Right lobe of liver (tissue), 6 donors: ENCODE measurements around the gene CAPS. TPM values are rescaled to one million over a fixed set of nuclear protein-coding genes. Genes with fewer than 3 reads are reported as not detected.

Experiments used
- ATAC-seq, 4 donors: fragments of 200-7000 bp; cut with Tn5 transposase; one replicate each; pipeline ENCODE4 v1.9.1; 2020; ENCODE audit warnings: mild to moderate bottlenecking in 4 of 4, moderate library complexity in 4 of 4
- DNase-seq, 3 donors: peaks; one replicate each; pipeline ENCODE4 v3.0.0-alpha.2; 2020
- H3K27ac ChIP-seq, 3 donors: fragments of 200-600 bp; one replicate each; pipeline ENCODE4 v1.8.0; 2022
- H3K27me3 ChIP-seq, 2 donors: fragments of 200-600 bp; one replicate each; pipeline ENCODE4 v1.8.0; 2022
- H3K36me3 ChIP-seq, 4 donors: fragments of 200-600 bp; sonication (generic) in 1 of 4; one replicate each; pipeline versions ENCODE4 v1.5.1 to v1.8.0; 2017 to 2022; ENCODE audit warnings: control low read depth in 1 of 4
- H3K4me1 ChIP-seq, 4 donors: fragments of 200-600 bp; sonication (generic) in 1 of 4; one replicate each; pipeline versions ENCODE4 v1.5.1 to v1.8.0; 2017 to 2022; ENCODE audit warnings: control low read depth in 1 of 4
- H3K4me3 ChIP-seq, 3 donors: fragments of 200-600 bp; one replicate each; pipeline ENCODE4 v1.8.0; 2022
- H3K9me3 ChIP-seq, 4 donors: fragments of 200-600 bp; sonication (generic) in 1 of 4; one replicate each; pipeline versions ENCODE4 v1.5.1 to v1.8.0; 2017 to 2022; ENCODE audit warnings: control low read depth in 1 of 4
- CTCF ChIP-seq, 4 donors: fragments of 200-600 bp in 3 of 4; fragments of 450-650 bp in 1 of 4; IDR thresholded peaks; one replicate each; pipeline versions ENCODE4 v1.5.1 to v1.8.0; 2016 to 2022; ENCODE audit warnings: antibody characterized with exemption in 4 of 4, mild to moderate bottlenecking in 2 of 4
- POLR2A ChIP-seq: fragments of 450-650 bp; IDR thresholded peaks from one replicate; pipeline ENCODE4 v1.6.1; 2017; ENCODE audit warnings: antibody characterized with exemption, mild to moderate bottlenecking
- WGBS: methylation state at CpG from one replicate; pipeline ENCODE4 v1.1.6; 2018; ENCODE audit warnings: low coverage, low lambda C conversion rate; ENCODE audit not compliant: insufficient coverage; ENCODE audit errors: missing lambda C conversion rate; 5-methylcytosine and 5-hydroxymethylcytosine counted together
- intact Hi-C, 2 donors: fragments of 100-400 bp; cut with DNase I; formaldehyde crosslinking; loops; one replicate each; pipeline versions ENCODE4 v1.11.2 to v1.14.1; 2022
- long read RNA-seq: library from polyadenylated mRNA; unstranded; transcript quantifications from one replicate; pipeline ENCODE4 v2.0.0, GENCODE V29; 2019
- total RNA-seq, 6 experiments: library from RNA; depleted of rRNA in 2 of 6; stranded (reverse); fragments of >200 nt in 2 of 6; fragmentation: NEBNext Ultra II Directional in 3 of 6; extraction: Animal tissue kit (Norgen Biotek cat#: 25700) in 3 of 6; gene quantifications; one replicate each; pipeline versions ENCODE4 v1.1.0 to v1.2.4, GENCODE V29; 2016 to 2023
- donor health status: DM: no; HTN: yes; CAD: no.
- donor health status: DM: no; HTN: no; CAD: no.
- donor health status: DM: no; HTN: no; CAD: no.
- donor health status: DM: no; HTN: yes; CAD: no.
- donor health status: DM: no; HTN: yes; CAD: no.

The CAPS gene
- 1 to 10 TPM; 1.1 to 7.9 (median 5.0) TPM for total RNA-seq
- long read RNA-seq, partial matches to known transcripts: 1 of 2 reads
- long read RNA-seq, other reads (novel, unspliced or antisense): 1 of 2 reads

GRCh38 chr19:5913739-5914357 lies at the start of gene CAPS:
TSS of gene CAPS (plus strand) at chr19:5914254. CDS start at chr19:5914407, 153 bp downstream.
- no peak for TF ChIP-seq POLR2A
- no peak for TF ChIP-seq CTCF (IDR thresholded peaks at IDR 0.05)
- no peak within 1 kb of the TSS for H3K4me3 ChIP-seq

GRCh38 chr19:5864725-5865486 lies 49.1 kb upstream of the CAPS start:
- ATAC-seq (no peak), DNase-seq (no peak)
- no peaks in the 10 kb centered on the region for H3K36me3 ChIP-seq
- intact Hi-C loops: no loop called here
- 62% methylated on average over 2 of the region's 14 CpGs for WGBS
- no peak overlapping the region for H3K4me3 ChIP-seq
- TF ChIP-seq CTCF (IDR thresholded peaks at IDR 0.05) (peak in 1 of 4 donors; percentile 22), POLR2A (no peak)
- H3K4me1 ChIP-seq: peaks cover 0 to 5% (median 0%) of the 10 kb centered on the region in 4 donors
- H3K27me3 ChIP-seq: no peaks in the 10 kb centered on the region
- no peak overlapping the region for H3K27ac ChIP-seq
- H3K9me3 ChIP-seq: no peaks in the 10 kb centered on the region

More at GRCh38 chr19:5913739-5914357, at the start of gene CAPS:
- intact Hi-C loops: no loop called here
- Histone ChIP-seq H3K9me3 (no peaks in the 10 kb centered on the region), H3K4me1 (peaks cover 0 to 20% (median 6%) of the 10 kb centered on the region in 4 donors), H3K27ac (no peak within 1 kb of the TSS), H3K27me3 (no peaks in the 10 kb centered on the region), H3K36me3 (peaks cover 0 to 30% (median 8%) of the 10 kb centered on the region in 4 donors)
- DNase-seq (peak in 2 of 3 donors; percentile 61 to 66), ATAC-seq (peak; percentile 65 to 79 (median 73))
- WGBS: 0% methylated on average over 3 of the region's 10 CpGs

GRCh38 chr19:5865772-5866171 lies 48.3 kb upstream of the CAPS start:
- H3K27me3 ChIP-seq: no peaks in the 10 kb centered on the region
- H3K4me1 ChIP-seq: peaks cover 0 to 14% (median 3%) of the 10 kb centered on the region in 4 donors
- TF ChIP-seq POLR2A: no peak
- no peak for TF ChIP-seq CTCF (IDR thresholded peaks at IDR 0.05)
- no CpG with 5 or more reads among the region's 11 CpGs for WGBS
- H3K4me3 ChIP-seq: no peak overlapping the region
- H3K36me3 ChIP-seq: no peaks in the 10 kb centered on the region
- no peaks in the 10 kb centered on the region for H3K9me3 ChIP-seq
- DNase-seq: no peak
- no peak for ATAC-seq
- intact Hi-C loops: no loop called here
- H3K27ac ChIP-seq: no peak overlapping the region

- TF ChIP-seq CTCF (IDR thresholded peaks at IDR 0.05) (no peak), POLR2A (no peak)
These were observed 46.6 kb upstream of the CAPS start for GRCh38 chr19:5867201-5868136.

More at GRCh38 chr19:5867201-5868136, 46.6 kb upstream of the CAPS start:
- WGBS: 84% methylated on average over 11 of the region's 31 CpGs
- no peaks in the 10 kb centered on the region for H3K27me3 ChIP-seq
- DNase-seq (no peak), ATAC-seq (no peak)
- H3K4me3 ChIP-seq: no peak overlapping the region
- no peaks in the 10 kb centered on the region for H3K36me3 ChIP-seq
- no peaks in the 10 kb centered on the region for H3K9me3 ChIP-seq
- intact Hi-C loops: no loop called here
- no peak overlapping the region for H3K27ac ChIP-seq
- H3K4me1 ChIP-seq: peaks cover 0 to 21% (median 7%) of the 10 kb centered on the region in 4 donors
